Measurements from ENCODE around the gene MCUB.

- no peak for TF ChIP-seq CTCF (conservative IDR thresholded peaks at IDR 0.05 in 1 of 2, IDR thresholded peaks at IDR 0.05 in 1 of 2; ENCODE audit: low read depth in 1 of 2, low read length in 2 of 2)
- no peak for TF ChIP-seq EZH2 (IDR thresholded peaks at IDR 0.05; ENCODE audit: low read length, missing control alignments)
Measured at GRCh38 chr4:109614466-109614865, 54.4 kb downstream of the MCUB start.

Data from fibroblast of lung (primary cell).